ENCODE results near the gene CDKAL1.

CDKAL1 gene

DNA sequence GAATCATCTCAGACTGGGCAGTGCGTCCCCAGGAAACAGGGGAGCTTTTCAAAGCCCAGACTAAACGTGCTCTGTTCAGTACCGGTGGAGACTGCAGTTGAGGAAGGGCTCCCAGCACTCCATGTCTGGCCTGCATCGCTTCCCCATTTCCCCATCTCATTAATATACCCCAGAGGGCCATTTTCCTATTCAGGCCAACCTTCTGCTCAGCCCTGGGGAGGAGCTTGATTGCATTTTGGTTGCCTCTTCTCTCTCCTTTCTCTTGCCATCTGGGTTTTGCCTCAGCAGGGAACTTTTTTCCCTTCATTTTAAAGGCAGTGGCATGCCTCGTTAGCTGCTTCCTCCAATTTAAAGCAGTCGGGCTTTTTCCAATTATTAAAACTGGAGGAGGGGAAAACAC is 665.0 kb downstream of the CDKAL1 start:
- no peak for DNase-seq

DNA sequence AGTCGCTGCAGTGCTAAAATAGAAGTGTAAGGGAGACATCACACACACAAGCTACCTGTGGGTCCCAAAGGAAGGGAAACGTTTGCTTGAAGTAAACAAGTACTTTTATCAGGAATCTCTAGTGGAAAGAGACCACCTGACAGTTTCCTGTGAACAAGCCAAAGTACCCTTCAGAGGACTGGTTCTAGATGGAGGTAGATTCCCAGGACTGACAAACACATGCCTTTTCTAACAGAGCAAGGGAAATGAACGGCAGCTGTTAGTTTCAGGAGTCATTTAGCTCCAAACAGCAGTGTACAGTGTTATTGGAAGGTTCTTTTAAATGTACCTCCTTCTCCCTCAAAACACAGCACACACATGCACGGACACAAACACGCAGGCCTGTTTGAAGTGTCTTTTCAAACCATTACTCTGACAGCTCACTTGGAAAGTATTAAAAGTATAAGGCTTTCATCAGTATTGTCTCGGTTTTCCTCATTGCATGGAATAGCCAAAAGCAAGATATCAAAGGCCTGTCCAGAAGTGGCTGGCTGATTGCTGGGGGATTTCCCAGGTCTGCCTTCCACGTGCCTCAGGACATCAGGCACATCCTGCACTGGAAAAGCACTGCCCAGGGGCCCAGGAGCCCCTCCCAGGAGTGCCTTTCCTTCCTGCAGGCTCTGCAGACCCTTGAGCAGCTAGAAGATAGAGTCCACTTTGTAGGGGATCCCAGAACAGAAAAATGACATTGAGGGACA is 666.0 kb downstream of the CDKAL1 start:
- DNase-seq, result no peak

DNA sequence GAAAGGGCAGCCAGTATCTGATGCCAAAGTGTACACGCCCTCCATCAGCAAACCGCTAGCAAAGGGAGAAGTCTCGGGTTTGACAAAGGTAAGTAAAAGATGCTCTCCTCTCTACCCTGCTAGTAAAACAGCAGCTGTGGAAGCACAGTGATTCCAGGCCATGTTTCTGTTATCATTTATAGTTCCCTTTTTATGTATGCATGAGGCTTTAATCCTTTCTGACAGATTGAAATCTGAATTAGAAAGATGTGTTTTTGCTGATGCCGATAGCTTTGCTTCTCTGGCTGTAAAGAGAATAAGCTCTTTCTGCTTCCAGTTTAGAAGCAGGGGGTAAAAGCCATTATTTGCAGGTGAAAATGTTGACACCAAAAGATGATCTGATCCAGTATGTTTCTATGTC is 666.9 kb downstream of the CDKAL1 start:
- DNase-seq, result no peak

DNA sequence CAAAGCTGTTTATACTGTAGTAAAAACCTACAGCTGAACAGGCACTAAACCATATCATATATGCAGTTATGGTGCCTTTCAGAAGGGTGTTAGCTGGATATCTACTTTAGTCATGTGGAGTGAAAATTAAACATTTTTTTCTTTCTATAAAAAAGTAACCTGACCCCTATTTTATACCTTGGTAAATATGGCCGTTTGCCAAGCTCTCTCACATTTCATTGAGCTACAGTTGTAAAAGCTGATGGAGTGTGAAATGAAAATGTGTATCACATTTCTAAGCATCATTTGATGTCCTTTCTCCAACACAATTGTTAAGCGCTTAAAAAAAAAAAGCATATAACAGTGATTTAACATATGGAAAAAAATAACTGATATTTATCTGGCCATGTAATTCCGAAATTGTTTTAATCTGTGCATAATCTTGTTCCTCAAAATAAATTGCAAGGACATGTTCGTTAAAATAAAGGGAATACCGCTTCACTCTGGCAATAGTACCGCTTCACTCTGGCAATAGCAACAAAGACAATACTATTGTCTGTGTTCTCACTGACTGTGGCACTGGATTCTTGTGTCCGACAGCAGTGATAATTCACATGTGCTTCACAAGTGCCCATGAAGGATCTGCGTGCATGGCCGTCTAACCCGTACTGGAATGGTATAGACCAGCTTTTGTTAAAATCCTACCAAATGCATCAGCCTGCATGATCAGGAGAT is 667.5 kb downstream of the CDKAL1 start:
- DNase-seq, result no peak

DNA sequence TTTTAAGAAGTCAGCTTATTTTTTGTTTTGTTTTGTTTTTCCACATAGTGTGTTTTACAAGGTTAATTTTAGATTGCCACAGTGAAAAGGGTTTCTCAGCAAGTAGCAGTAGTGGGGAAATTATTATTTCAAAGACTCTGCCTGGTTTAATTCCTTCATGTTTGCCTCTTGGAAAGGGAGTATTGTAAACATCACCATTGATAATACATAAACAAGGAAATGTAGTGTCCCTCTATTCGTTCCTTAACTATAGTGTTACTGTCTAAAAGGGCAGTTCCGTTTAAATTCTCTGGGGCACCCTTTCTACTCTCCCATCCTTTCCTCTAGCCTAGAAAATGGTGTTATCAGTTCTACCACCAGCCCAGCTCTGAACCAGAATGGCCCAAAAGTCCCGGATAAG is 668.3 kb downstream of the CDKAL1 start:
- no peak for DNase-seq

DNA sequence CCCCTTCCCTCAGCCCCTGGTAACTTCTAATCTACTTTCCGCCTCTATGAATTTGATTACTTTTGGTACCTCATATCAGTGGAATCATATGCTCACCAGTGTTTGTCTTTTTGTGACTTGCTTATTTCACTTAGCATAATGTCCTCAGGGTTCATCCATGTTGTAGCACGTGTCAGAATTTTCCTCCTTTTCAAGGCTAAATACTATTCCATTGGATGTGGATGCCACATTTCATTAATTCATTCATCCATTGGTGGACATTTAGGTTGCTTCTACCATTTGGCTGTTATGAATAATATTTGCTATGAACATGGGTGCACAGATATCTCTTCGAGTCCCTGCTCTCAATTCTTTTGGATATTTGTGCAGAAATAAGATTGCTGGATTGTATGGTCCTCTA is 670.7 kb downstream of the CDKAL1 start:
- DNase-seq, result no peak

DNA sequence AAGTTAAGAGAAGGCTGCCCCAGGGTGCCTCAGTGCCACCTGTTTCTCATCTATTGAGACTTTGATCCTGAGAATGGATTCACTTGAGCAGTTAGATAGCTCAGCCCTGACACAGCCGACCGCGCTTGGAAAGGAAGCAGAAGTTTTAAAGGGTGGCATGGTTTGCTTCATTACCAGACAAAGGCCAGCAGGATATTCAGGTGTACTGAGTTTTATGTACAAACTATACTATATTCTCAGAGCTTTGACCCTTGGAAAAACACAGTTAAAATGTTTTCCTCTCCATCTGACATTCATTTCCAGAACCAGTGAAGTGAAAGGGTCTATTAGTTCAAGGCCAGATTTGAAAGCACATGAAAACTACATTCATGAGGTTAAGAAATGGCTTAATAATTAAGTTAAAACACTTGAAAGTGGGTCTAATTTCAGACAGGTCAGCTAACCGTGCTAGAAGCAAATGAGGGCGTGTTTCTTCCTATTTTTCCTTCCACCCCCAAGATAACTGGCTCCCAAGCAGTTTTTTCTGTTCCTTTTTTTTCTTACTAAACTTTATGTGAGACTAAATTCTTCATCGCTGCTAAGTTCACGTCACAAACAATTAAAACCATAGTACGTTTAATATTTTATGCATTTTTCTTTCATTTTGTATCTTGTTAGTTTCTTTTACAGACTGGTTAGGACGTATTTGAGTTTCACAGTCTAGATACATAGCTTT is 674.0 kb downstream of the CDKAL1 start:
- DNase-seq, result no peak

DNA sequence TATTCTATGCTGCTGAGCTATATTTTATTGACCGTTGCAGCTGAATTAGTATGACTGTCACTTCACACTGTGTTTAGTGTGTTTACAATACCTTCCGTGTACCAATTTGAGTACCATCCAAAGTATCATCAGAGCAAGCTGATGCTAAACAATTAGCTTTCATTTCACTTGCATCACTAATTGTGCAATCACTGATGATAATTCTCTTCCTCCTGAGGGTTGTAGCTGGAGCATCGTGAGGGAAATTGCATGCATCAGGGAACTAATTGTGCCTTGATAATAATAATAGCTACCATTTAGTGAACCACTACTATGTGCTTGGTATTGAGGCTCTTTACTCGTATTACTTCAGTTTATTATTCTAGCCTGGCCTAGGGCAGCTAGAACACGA is 674.5 kb downstream of the CDKAL1 start:
- DNase-seq, result no peak

DNA sequence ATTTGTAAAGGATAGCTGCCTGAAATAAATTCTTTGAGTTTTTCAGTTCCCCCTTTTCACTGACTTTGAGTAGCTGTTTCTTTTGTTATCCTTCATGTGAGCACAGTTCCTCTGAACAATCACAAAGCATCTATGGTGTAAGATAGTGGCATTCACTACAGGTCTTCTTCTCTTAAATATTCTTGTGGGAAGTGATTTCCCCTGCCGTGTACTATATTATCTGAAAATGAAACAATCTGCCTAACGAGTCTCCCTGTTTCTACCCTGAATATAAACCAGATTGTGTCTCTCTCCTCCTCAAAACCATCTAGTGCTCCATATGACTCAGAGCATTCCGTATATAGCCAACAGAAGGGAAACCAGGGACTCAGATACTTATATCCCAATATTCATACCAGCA is 679.2 kb downstream of the CDKAL1 start:
- DNase-seq, result no peak

DNA sequence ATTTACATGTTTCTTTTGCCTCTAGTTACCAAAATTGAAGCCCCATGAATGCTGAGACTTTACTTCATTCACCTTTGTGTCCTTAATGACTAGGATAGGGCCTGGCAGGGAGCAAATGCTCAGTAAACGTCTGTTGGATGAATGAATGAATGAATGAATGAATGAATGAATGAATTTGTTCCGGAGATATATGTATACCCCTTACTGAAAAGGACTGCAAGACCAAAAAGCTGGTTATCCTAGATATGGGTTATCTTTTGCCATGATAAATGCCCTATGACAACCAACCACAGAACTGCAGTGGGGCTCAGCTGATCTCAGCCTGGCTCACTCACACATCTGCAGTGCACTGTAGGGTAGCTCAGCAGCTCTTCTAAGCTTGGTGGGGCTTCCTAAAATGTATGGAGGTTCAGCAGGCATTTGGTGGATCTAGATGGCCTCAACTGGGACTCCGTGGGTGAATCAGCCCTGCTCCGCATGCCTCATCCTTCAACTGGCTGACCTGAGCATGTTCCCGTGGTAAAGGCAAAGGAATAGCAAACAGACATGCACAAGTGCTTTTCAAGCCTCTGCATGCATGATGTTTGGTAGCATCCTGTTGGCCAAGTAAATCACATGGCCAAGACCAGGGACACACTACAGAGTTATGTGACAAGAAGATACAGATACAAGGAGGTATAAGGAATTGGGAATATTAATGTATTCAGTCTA is 680.6 kb downstream of the CDKAL1 start:
- DNase-seq, result no peak

DNA sequence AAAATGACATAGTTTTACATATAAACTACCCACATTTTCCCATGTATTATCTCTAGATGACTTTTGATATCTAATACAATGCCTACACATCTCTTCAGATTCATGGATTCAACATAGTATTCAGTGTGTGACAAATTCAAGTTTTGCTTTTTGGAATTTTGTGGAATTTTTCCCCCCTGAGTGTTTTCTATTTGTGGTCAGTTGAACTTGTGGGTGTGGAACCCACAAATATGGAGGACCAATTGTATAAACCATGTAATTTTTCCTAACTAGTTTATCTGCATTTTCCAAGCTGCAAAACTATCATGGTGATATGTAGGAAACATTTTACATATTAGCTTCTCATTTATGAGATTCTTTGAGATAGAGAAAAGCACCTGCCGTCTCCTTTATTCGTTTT is 685.0 kb downstream of the CDKAL1 start:
- DNase-seq, result no peak

DNA sequence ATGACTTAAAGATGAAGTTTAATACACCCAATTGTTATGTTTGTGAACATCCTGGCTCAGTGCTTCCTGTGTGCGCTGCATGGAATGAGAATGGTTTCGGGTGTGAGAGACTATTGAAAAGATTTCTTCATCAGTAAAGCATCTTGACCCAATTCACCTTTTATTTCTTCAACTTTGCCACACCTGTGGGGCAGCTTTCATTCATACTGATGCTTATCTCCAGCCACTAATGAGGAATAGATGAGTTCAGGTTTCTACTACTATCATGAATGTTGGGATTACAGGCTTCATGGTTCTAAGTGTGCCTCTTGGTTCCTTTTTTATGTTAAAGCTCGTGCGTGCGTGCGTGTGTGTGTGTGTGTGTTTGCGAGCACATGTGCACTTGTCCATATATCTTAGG is 685.6 kb downstream of the CDKAL1 start:
- no peak for DNase-seq

DNA sequence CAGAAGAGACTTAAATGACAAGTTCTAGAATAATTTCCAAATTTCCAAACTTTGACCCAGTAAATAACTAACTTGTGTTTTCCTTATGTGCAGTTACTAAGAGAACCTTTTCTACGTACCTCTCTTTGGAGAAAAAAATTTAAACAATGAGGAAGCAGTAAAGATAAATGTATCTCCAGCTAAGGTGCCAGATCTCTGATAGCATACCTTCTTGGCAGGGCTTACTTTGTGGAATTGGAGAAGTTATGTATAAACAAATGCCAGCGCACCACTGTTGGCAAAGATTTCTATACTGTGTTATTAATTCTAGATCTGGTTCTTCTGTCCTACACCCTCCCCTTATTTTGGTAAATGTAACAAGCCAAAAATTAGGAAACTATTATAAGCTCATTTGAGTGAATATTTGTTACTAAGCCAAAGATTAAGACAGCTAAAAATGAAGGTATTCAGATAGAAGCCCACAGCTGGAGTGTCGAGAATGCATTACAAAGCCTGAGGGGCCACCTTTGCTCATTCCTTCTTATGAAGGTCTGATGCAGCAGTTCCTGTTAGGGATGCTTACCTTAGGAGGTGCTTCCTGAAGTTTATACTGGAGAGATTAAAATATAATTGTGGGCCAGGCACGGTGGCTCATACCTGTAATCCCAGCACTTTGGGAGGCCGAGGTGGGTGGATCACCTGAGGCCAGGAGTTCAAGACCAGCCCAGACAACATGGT is 686.2 kb downstream of the CDKAL1 start:
- DNase-seq, result no peak

DNA sequence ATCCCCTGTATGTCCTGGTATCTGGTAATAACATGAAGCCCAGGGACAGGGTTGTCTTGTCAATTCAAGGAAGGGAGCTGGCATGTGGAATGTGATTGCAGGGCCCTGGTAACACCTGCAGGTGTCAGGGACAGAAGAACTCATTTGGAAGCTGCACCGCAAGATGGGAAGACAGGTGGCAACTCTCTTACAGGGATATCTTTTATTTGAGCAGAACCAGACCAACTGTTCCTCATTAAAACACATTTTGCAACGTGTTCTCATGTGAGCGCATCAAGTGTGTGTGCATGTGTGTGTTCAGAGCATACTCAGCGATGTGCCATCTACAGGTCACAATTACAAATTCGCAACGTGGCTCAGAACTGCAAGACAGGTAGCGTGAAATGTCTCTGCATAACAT is 688.4 kb downstream of the CDKAL1 start:
- DNase-seq, result no peak

DNA sequence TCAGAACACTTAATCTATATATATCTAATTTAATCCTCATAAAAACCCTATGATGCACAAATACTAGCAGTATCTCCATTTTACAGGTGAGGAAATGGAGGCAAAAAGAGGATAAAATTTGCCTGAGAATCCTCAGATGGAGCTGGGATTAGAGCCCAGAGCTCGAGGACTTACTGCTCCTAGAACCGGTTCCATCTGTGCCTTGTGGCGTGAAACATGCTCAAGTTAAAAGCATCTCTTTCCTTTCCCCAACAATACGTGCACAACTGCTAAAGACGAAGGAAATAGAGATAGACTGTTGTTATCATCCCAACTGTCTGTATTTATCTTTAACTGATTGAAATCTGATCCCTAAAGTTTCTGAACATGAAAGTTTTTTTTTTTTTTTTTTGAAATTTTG is 691.7 kb downstream of the CDKAL1 start:
- no peak for DNase-seq

DNA sequence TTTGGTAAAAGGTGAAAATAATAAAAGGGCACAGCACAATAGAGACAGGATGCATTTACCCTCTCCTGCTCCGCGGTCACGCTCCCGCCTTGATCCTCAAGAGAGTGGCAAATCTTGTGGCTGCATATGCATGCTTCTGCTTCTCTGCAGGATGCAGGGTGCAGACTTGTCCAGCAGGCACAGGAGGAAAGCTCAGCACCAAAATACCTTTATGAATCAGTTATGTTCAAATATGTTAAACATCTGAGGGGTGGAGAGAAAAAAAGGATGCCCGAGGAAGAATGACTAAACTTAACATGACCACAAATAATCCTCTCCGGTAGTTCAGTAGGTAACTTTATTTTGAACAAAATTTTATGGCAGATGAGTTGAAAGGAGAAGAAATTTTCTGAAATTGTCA is 693.2 kb downstream of the CDKAL1 start:
- no peak for DNase-seq

DNA sequence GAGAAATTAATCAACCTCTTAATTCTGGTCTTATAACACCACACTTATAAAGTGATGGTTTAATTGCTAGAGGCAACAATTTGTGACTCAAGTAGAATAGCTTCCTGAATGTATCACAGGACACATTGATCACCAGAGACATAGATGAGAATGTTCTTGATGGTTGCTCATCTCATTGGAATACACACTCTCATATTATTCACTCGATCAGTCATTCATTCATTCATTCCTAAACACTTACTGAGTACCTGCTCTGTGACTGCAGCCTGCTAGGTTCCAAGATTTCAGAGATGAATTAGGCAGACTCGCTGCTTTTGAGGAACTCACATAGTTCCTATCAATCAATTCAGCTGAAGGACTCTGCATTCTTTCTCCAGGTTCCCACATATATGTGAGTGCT is 694.2 kb downstream of the CDKAL1 start:
- DNase-seq, result no peak

DNA sequence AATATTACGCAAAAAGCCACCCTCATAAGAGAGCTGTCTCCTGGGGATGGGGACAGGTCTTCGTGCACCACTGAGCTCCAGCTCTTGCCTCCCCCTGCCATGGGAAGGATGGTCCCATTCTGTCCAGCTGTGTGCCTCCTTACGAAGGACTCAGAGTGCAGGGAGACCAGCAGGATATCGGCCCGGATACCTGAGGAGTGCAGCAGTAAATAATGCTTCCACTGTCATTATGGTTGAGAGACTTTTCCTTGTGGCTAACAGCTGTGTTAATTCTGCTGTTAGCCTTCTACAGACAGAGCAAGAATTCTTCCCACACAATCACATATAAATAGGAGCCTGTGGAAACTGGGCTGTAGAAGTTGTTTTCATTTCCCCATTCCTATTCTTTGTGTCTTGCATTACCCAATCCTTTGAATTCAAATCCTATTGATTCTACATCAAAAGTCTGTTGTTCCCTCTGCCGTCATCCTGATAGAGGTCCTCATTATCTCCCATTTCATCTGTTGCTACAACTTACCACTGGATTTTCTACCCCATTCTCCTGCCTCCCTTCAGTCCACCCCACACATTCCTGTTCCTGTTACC is 694.7 kb downstream of the CDKAL1 start:
- no peak for DNase-seq

DNA sequence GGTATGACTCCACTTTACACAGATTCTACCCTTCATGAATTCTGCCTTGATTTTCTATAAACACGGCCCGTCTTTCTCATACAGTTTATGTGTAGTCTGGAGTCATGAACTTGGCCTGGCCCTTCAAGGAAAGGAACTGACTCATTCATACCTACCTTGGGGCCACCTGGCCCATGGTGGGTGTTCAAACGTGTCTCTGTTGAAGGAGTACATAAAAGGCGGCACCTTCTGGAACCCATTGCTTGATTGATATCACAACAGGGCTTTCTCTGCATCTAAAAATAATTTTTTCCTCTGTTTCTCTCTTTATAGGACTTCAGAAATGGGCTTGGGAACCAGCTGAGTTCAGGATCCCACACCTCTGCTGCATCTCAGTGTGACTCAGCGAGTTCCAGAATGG is 696.3 kb downstream of the CDKAL1 start:
- DNase-seq, result no peak

DNA sequence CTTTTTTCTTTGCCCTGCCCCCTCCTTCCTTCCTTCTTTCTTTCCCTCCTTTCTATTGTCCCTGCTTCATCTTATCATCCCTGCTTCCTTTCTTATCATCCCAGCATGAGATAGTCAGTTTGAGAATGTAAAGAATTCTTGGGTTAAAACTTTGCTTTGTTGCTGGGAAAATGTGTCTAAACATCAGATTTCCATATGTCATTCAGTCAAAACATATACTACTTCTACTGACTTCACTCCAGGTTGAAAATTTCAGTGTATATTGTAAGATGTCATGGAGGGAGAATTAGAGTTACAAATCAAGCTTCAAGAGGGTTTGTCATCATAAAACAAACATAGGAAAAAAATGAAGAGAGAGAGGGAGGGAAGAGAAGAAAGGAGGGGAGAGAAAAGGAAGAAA is 700.9 kb downstream of the CDKAL1 start:
- DNase-seq, result no peak

DNA sequence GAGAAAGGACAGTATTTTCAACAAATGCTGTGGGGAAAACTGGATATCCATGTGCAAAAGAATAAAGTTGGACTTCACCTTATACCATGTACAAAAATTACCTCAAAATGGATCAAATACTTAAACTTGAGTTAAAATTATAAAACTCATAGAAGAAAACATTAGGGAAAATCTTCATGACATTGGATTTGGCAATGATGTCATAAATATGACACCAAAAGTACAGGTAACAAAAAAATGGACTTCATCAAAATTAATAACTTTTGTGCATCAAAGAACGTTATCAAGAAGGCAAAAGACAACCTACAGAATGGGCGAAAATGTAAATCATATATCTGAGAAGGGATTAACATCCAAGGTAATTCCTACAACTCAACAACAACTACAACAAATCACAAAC is 704.0 kb downstream of the CDKAL1 start:
- no peak for DNase-seq

DNA sequence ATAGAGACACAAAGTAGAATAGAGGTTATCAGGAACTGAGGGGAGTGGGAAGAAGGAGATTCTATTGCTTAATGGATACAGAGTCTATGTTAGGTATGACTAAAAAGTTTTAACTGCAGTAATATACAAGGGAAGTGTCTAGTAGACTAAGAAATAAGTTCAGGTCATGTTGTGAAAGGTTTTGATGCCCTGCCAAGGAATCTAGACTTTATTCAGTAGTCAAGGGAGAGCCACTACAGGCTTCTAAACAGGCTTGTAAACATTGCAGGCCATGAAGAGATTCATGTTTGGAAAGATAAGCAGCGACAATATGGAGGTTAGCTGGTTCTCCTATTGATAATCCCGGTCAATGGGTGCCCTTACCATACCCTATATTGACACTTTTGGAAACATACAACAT is 706.5 kb downstream of the CDKAL1 start:
- DNase-seq, result no peak

All from stimulated activated CD4-positive, alpha-beta T cell treated with anti-CD3 and anti-CD28 coated beads, Interleukin-12 subunit alpha, Interleukin-12 subunit beta, amount 100 ng/mL, for 4 hours (primary cell).